Adrenal gland (tissue), 12 donors: ENCODE results near the gene DMPK. TPM values are rescaled to one million over a fixed set of nuclear protein-coding genes. Genes with fewer than 3 reads are reported as not detected.

Experiments
- DNase-seq, 7 donors: peaks; one replicate each; pipeline ENCODE4 v3.0.0-alpha.2; 2019 to 2020
- H3K27ac ChIP-seq, 5 donors: fragments of 200-600 bp; sonication (generic) in 4 of 5; 1 replicate in 3 of 5; 2 replicates in 2 of 5; pipeline versions ENCODE4 v1.5.1 to v1.8.0; 2016 to 2020; ENCODE audit warnings: mild to moderate bottlenecking in 1 of 5
- H3K27me3 ChIP-seq: fragments of 200-600 bp; 2 replicates; pipeline ENCODE4 v1.8.0; 2021
- H3K36me3 ChIP-seq, 2 donors: fragments of 200-600 bp; replicated peaks in 1 of 2; 1 replicate in 1 of 2; 2 replicates in 1 of 2; pipeline versions ENCODE4 v1.5.1 to v1.8.0; 2018 to 2022
- H3K4me1 ChIP-seq, 2 donors: fragments of 200-600 bp; replicated peaks in 1 of 2; 1 replicate in 1 of 2; 2 replicates in 1 of 2; pipeline versions ENCODE4 v1.5.1 to v1.8.0; 2018 to 2021
- H3K4me3 ChIP-seq, 4 donors: fragments of 200-600 bp; sonication (generic) in 3 of 4; one replicate each; pipeline ENCODE4 v1.5.1; 2016 to 2018
- H3K9me3 ChIP-seq, 3 donors: fragments of 200-600 bp; sonication (generic) in 1 of 3; replicated peaks in 1 of 3; 1 replicate in 2 of 3; 2 replicates in 1 of 3; pipeline versions ENCODE4 v1.5.1 to v1.8.0; 2016 to 2021
- POLR2A ChIP-seq, 2 donors: fragments of 450-650 bp; IDR thresholded peaks; one replicate each; pipeline ENCODE4 v1.6.1; 2017; ENCODE audit warnings: antibody characterized with exemption in 2 of 2, mild to moderate bottlenecking in 2 of 2, moderate library complexity in 1 of 2
- WGBS, 4 donors: extraction: QIAGEN DNeasy Blood & Tissue Kit in 2 of 4; methylation state at CpG; one replicate each; pipeline versions ENCODE4 v1.1.5 to v1.1.7; 2013 to 2017; 5-methylcytosine and 5-hydroxymethylcytosine counted together
- intact Hi-C, 2 donors: fragments of 100-400 bp; cut with DNase I; formaldehyde crosslinking; loops; one replicate each; pipeline versions ENCODE4 v1.14.1 to v1.15.0; 2022 to 2023
- polyA plus RNA-seq, 3 donors: library from polyadenylated mRNA; stranded (reverse); fragments of 200-250 nt in 2 of 3; fragments of 350-450 nt in 1 of 3; fragmentation: Illumina TruSeq in 1 of 3; extraction: RNeasy Lipid Tissue Mini Kit (QIAGEN cat#74804) in 1 of 3; gene quantifications; one replicate each; pipeline ENCODE4 v1.2.3, GENCODE V29; 2013 to 2014
- total RNA-seq, 9 donors: library from RNA; depleted of rRNA in 4 of 9; stranded (reverse); fragments of >200 nt in 4 of 9; fragments of 120-200 nt in 1 of 9; fragmentation: NEBNext Ultra II Directional in 1 of 9; extraction: Animal tissue kit (Norgen Biotek cat#: 25700) in 1 of 9; gene quantifications; one replicate each; pipeline versions ENCODE4 v1.1.0 to v1.2.4, GENCODE V29; 2013 to 2023
- TF ChIP-seq, protein P1 (sequence below), 6 experiments: fragments of 450-650 bp in 4 of 6; fragments of 200-600 bp in 2 of 6; sonication (generic) in 1 of 6; IDR thresholded peaks; 1 replicate in 5 of 6; 2 replicates in 1 of 6; pipeline versions ENCODE4 v1.5.1 to v1.8.0; 2016 to 2021; ENCODE audit warnings: antibody characterized with exemption in 6 of 6, mild to moderate bottlenecking in 2 of 6, moderate library complexity in 1 of 6
- donor health status: healthy with polysubstance abuse.
- donor health status: Bipolar disorder and iron deficiency.
- donor health status: DM: yes; HTN: yes; CAD: no.
- donor health status: DM: no; HTN: no; CAD: no.
- donor health status: DM: no; HTN: no; CAD: no.
- donor health status: DM: yes; HTN: yes; CAD: no.

Gene DMPK
- total and polyA plus RNA-seq, 12 donors = 76.8 to 748 (median 129) TPM

DNA sequence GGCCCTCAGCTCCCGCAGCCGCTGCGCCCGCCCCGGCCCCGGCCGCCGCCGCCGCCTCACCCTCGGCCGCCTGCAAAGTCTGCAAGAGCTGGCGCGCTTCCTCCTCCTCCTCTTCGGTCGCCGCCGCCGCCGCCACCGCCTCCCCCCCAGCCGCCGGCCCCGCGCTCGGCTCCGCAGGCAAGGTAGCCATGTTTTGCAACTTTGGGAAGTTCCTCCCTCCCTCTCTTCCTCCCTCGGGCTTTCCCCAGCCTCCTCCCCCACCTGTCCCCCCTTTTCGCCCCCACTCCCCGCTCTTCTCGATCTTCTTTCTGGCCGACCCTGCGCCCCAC is 13.7 kb downstream of the DMPK start:
- H3K27me3 ChIP-seq = no peaks in the 10 kb centered on the region
- H3K36me3 ChIP-seq = peaks cover 0 to 8% of the 10 kb centered on the region in 2 donors
- DNase-seq = peak in 3 of 7 donors; percentile 56 to 70 (median 67)
- 0 to 2% (median 1%) methylated on average over 7 to 32 of the region's 33 CpGs for WGBS, 4 donors
- TF ChIP-seq, protein P1, sequence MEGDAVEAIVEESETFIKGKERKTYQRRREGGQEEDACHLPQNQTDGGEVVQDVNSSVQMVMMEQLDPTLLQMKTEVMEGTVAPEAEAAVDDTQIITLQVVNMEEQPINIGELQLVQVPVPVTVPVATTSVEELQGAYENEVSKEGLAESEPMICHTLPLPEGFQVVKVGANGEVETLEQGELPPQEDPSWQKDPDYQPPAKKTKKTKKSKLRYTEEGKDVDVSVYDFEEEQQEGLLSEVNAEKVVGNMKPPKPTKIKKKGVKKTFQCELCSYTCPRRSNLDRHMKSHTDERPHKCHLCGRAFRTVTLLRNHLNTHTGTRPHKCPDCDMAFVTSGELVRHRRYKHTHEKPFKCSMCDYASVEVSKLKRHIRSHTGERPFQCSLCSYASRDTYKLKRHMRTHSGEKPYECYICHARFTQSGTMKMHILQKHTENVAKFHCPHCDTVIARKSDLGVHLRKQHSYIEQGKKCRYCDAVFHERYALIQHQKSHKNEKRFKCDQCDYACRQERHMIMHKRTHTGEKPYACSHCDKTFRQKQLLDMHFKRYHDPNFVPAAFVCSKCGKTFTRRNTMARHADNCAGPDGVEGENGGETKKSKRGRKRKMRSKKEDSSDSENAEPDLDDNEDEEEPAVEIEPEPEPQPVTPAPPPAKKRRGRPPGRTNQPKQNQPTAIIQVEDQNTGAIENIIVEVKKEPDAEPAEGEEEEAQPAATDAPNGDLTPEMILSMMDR (IDR thresholded peaks at IDR 0.05) = no peak
- no peak for TF ChIP-seq POLR2A (IDR thresholded peaks at IDR 0.05)
- peaks cover 7 to 24% of the 10 kb centered on the region in 2 donors for H3K4me1 ChIP-seq
- peak overlapping the region; percentile 92 to 98 (median 94) for H3K27ac ChIP-seq
- no peaks in the 10 kb centered on the region for H3K9me3 ChIP-seq
- peak overlapping the region; percentile 56 to 89 (median 81) for H3K4me3 ChIP-seq
- intact Hi-C loops = loop anchor here in 1 of 2 donors (5.0 kb wide), 1 partner anchor 56 kb away; no protein-coding TSS in a partner anchor

DNA sequence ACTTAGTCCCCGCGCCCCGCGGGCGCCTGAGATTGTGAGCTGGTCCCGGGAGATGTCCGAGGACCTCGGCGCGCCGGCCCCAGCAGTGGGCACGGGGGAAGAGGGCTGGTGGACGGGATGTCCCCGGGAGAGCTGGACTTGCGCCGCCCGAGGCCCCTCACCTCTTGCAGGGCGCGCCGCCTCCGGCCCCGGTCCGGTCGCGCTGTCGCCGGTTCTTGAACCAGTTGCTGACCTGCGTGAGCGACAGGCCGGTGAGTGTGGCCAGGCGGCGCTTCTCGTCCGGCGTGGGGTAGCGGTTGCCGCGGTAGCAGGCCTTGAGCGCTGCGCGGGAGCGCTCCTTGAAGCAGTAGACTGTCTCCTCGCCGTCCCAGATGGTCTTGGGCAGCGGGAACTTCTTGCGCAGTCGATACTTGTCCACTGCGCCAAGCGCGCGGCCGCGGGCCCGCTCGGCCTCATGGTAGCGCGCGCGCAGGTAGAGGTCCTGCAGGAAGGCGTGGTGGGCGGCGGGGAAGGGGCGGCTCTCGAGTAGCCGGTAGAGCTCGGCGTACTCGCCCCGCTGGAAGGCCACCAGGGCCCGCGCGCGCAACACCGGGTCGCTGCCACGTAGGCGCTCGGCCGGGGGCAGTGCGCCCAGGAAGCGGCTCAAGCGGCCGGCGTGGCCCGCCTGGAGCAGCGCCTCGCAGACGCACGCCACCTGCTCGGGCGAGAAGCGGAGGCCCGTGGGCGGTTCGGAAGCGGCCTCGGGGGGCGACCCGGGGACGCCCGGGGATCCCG is 14.2 kb downstream of the DMPK start:
- Histone ChIP-seq H3K9me3 (no peaks in the 10 kb centered on the region), H3K27ac (peak overlapping the region; percentile 92 to 98 (median 94)), H3K27me3 (no peaks in the 10 kb centered on the region), H3K4me3 (peak overlapping the region; percentile 56 to 89 (median 81)), H3K36me3 (peaks cover 0 to 8% of the 10 kb centered on the region in 2 donors), H3K4me1 (peaks cover 7 to 24% of the 10 kb centered on the region in 2 donors)
- intact Hi-C loops = loop anchor here in 1 of 2 donors (5.0 kb wide), 1 partner anchor 56 kb away; no protein-coding TSS in a partner anchor
- TF ChIP-seq POLR2A (IDR thresholded peaks at IDR 0.05) = peak; percentile 27 to 55
- TF ChIP-seq, protein P1 (IDR thresholded peaks at IDR 0.05) = no peak
- WGBS, 4 donors = 1% methylated on average over 102 of the region's 102 CpGs; no CpG with 5 or more reads in 2 of the 4 donors
- peak; percentile 71 to 81 (median 75) for DNase-seq

DNA sequence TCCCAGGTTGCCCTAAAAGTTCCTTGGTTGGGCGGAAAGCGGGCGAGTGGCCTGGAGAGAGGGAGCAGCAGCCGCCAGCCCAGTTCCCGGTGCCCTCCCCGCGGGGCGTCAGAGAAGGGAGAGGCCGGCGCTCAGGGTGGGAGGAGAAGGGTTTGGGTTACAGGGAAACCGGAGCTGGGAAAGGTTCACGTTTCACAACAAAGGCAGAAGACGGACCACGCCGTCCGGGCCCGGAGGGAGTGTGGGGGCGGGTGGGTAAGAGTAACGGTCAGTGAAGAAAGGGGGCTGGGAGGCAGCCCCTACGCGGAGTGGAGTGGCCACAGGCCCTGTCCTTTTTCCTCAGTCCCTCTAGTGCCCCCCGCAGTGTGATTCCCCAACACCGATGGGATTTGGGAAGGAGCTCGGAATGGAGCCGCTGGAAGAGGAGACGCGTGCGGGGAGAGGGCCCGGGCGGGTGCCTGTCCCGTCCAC is 14.8 kb downstream of the DMPK start:
- intact Hi-C loops = loop anchor here in 1 of 2 donors (5.0 kb wide), 1 partner anchor 55 kb away; no protein-coding TSS in a partner anchor
- WGBS, 4 donors = 13 to 27% (median 15%) methylated on average over 13 to 31 of the region's 31 CpGs
- Histone ChIP-seq H3K27me3 (no peaks in the 10 kb centered on the region), H3K36me3 (peaks cover 0 to 8% of the 10 kb centered on the region in 2 donors), H3K9me3 (no peaks in the 10 kb centered on the region), H3K4me1 (peaks cover 7 to 24% of the 10 kb centered on the region in 2 donors), H3K27ac (peak overlapping the region; percentile 92 to 98 (median 94)), H3K4me3 (peak overlapping the region in 3 of 4 donors; percentile 28 to 86 (median 76))
- TF ChIP-seq, protein P1 (IDR thresholded peaks at IDR 0.05) = no peak
- TF ChIP-seq POLR2A (IDR thresholded peaks at IDR 0.05) = peak; percentile 20 to 85
- DNase-seq = peak; percentile 82 to 91 (median 89)

DNA sequence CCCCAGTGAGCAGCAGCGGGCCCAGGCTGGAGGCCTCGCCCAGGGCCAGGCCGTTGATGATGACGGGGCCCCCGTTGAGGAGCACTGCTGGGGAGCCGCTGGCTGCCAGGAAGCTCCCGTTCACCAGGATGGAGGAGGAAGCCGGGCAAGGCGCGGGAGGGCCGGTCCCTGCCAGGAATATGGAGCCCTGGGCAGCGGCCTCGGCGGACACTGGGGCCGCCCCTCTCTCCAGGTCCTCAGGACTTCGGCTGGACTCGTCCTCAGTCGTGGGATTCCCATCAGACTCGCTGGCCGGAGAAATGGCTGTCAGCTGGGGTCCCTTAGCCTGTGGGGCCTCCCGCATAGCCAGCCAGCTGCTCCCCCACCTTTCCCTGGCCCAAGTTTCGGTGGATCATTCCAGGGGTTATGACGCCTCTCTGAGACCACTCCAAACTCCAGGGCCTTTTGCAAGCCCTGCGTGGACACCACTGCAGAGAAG is 15.4 kb downstream of the DMPK start:
- WGBS, 4 donors = 4 to 62% (median 20%) methylated on average over 4 to 24 of the region's 24 CpGs
- peaks cover 7 to 24% of the 10 kb centered on the region in 2 donors for H3K4me1 ChIP-seq

More for the DNA sequence above, 15.4 kb downstream of the DMPK start:
- Histone ChIP-seq H3K27me3 (no peaks in the 10 kb centered on the region), H3K27ac (peak overlapping the region; percentile 92 to 98 (median 94)), H3K4me3 (peak overlapping the region in 2 of 4 donors; percentile 76 to 86), H3K36me3 (peaks cover 0 to 8% of the 10 kb centered on the region in 2 donors), H3K9me3 (no peaks in the 10 kb centered on the region)
- no peak for TF ChIP-seq POLR2A (IDR thresholded peaks at IDR 0.05)
- TF ChIP-seq, protein P1 (IDR thresholded peaks at IDR 0.05) = no peak
- intact Hi-C loops = loop anchor here in 1 of 2 donors (5.0 kb wide), 1 partner anchor 55 kb away; no protein-coding TSS in a partner anchor
- peak in 6 of 7 donors; percentile 52 to 74 (median 58) for DNase-seq
